Caki2 (cell line): ENCODE results near the gene CASP9. TPM values are rescaled to one million over a fixed set of nuclear protein-coding genes. Genes with fewer than 3 reads are reported as not detected.
"Not testable (repeated sequence)": the region's sequence is repeated elsewhere in the genome, so short reads cannot be mapped to it uniquely, and the experiment has no call there.

Experiments used
- DNase-seq: peaks from one replicate; pipeline ENCODE4 v3.0.0-alpha.2; 2015; ENCODE audit warnings: low read depth
- in situ Hi-C: cut with HindIII; loops from 2 replicates; pipeline ENCODE4 v1.10.0; 2016; ENCODE audit warnings: low sequenced_read_pairs, low pct_unique_long_range_greater_than_20kb, mixed read lengths
- total RNA-seq: library from RNA; depleted of rRNA; stranded (reverse); fragments of >200 nt; shearing (Covaris generic); gene quantifications from 2 replicates; pipeline ENCODE4 v1.2.3, GENCODE V29; 2014; ENCODE audit warnings: low replicate concordance

The CASP9 gene
- total RNA-seq, 1 experiment from 2014 or later = 36.5 TPM

- in situ Hi-C loops, DNase-seq: not testable (repeated sequence)
Observed at GRCh38 chr1:15458388-15458787, 65.6 kb downstream of the CASP9 start.

- no peak for DNase-seq
- in situ Hi-C loops = no loop called here
Observed at GRCh38 chr1:15457585-15457984, 66.4 kb downstream of the CASP9 start.

GRCh38 chr1:15456313-15456954 lies 67.6 kb downstream of the CASP9 start, which contains the start of gene CELA2A:
CELA2A (plus strand) TSS chr1:15456732; CDS start chr1:15456754, 22 bp downstream.
- no peak for DNase-seq
- in situ Hi-C loops = no loop called here

GRCh38 chr1:15455522-15455921 lies 68.5 kb downstream of the CASP9 start:
- in situ Hi-C loops = no loop called here
- no peak for DNase-seq

- no peak for DNase-seq
Observed at GRCh38 chr1:15454256-15454655, 69.8 kb downstream of the CASP9 start.

GRCh38 chr1:15453734-15454133 lies 70.3 kb downstream of the CASP9 start:
- DNase-seq = no peak
- in situ Hi-C loops = no loop called here

More at GRCh38 chr1:15454256-15454655, 69.8 kb downstream of the CASP9 start:
- in situ Hi-C loops = no loop called here

GRCh38 chr1:15452866-15453571 lies 71.0 kb downstream of the CASP9 start:
- DNase-seq = no peak
- in situ Hi-C loops = no loop called here

GRCh38 chr1:15452216-15452615 lies 71.8 kb downstream of the CASP9 start:
- DNase-seq = no peak
- in situ Hi-C loops = no loop called here

GRCh38 chr1:15451014-15451722 lies 72.8 kb downstream of the CASP9 start:
- in situ Hi-C loops = no loop called here

GRCh38 chr1:15449567-15449966 lies 74.4 kb downstream of the CASP9 start:
- in situ Hi-C loops = no loop called here
- no peak for DNase-seq

More at GRCh38 chr1:15451014-15451722, 72.8 kb downstream of the CASP9 start:
- no peak for DNase-seq

- in situ Hi-C loops = no loop called here
- DNase-seq = no peak
Observed at GRCh38 chr1:15448877-15449462, 75.0 kb downstream of the CASP9 start.

- in situ Hi-C loops = no loop called here
- DNase-seq = no peak
Observed at GRCh38 chr1:15446212-15446611, 77.8 kb downstream of the CASP9 start.

GRCh38 chr1:15445390-15446122 lies 78.5 kb downstream of the CASP9 start:
- in situ Hi-C loops = no loop called here
- DNase-seq = no peak

- in situ Hi-C loops = no loop called here
Observed at GRCh38 chr1:15444468-15445389, 79.3 kb downstream of the CASP9 start.

GRCh38 chr1:15443281-15443680 lies 80.7 kb downstream of the CASP9 start:
- DNase-seq = no peak
- in situ Hi-C loops = no loop called here

More at GRCh38 chr1:15444468-15445389, 79.3 kb downstream of the CASP9 start:
- no peak for DNase-seq

GRCh38 chr1:15442759-15443158 lies 81.3 kb downstream of the CASP9 start:
- in situ Hi-C loops = no loop called here
- no peak for DNase-seq

GRCh38 chr1:15442119-15442518 lies 81.9 kb downstream of the CASP9 start:
- DNase-seq = no peak
- in situ Hi-C loops = no loop called here
